SK-N-SH (cell line): ENCODE measurements around the gene ZNF777. TPM values are rescaled to one million over a fixed set of nuclear protein-coding genes. Genes with fewer than 3 reads are reported as not detected.

Source experiments
- CTCF ChIA-PET: fragments of 300-600, 350-600 bp; formaldehyde crosslinking; extraction: SDS; loops from one replicate; lab custom pipeline; 2021; lab: Yijun Ruan, JAX
- POLR2A ChIA-PET: fragments of 350-600 bp; sonication (Branson Sonifier 250); formaldehyde crosslinking; extraction: SDS; loops from one replicate; lab custom pipeline; 2020; ENCODE audit warnings: antibody characterized with exemption, inconsistent platforms; lab: Yijun Ruan, JAX
- DNase-seq: peaks from one replicate; pipeline ENCODE4 v3.0.0; 2012
- H2AFZ ChIP-seq: fragments of 200-600 bp; sonication (generic); 2 replicates; pipeline ENCODE4 v1.8.1; 2016; ENCODE audit warnings: antibody characterized with exemption, mild to moderate bottlenecking, low read depth
- H3F3A ChIP-seq: fragments of 200-600 bp; sonication (generic); replicated peaks from 2 replicates; pipeline ENCODE3; 2016; ENCODE audit warnings: antibody characterized with exemption, mild to moderate bottlenecking; ENCODE audit not compliant: insufficient read depth
- H3K27ac ChIP-seq, 2 experiments: fragments of 200-500 bp in 1 of 2; fragments of 200-600 bp in 1 of 2; sonication (Bioruptor generic) in 1 of 2; sonication (generic), shearing (Covaris generic) in 1 of 2; 2 replicates each; pipeline versions ENCODE4 v1.5.1 to v1.6.1; 2014 to 2016; ENCODE audit warnings: low read depth in 2 of 2, inconsistent platforms in 1 of 2, low read length in 1 of 2, mild to moderate bottlenecking in 1 of 2, mixed read lengths in 1 of 2
- H3K27me3 ChIP-seq: fragments of 200-600 bp; sonication (generic), shearing (Covaris generic); 2 replicates; pipeline ENCODE4 v1.6.1; 2016; ENCODE audit warnings: mixed run types; ENCODE audit not compliant: insufficient read depth
- H3K36me3 ChIP-seq, 2 experiments: fragments of 200-500 bp in 1 of 2; fragments of 200-600 bp in 1 of 2; sonication (Bioruptor generic) in 1 of 2; sonication (generic) in 1 of 2; replicated peaks in 1 of 2; 2 replicates each; pipeline versions ENCODE3 to v1.5.1; 2014 to 2016; ENCODE audit warnings: low read length in 1 of 2, mild to moderate bottlenecking in 1 of 2; ENCODE audit not compliant: insufficient read depth in 2 of 2, control insufficient read depth in 1 of 2
- H3K4me1 ChIP-seq, 2 experiments: fragments of 200-500 bp in 1 of 2; fragments of 200-600 bp in 1 of 2; sonication (Bioruptor generic) in 1 of 2; sonication (generic), shearing (Covaris generic) in 1 of 2; 2 replicates each; pipeline versions ENCODE4 v1.5.1 to v1.6.1; 2014 to 2016; ENCODE audit warnings: low read depth in 1 of 2, low read length in 1 of 2, mixed run types in 1 of 2; ENCODE audit not compliant: insufficient read depth in 2 of 2, control insufficient read depth in 1 of 2
- H3K4me2 ChIP-seq: fragments of 200-600 bp; sonication (generic), shearing (Covaris generic); 2 replicates; pipeline ENCODE4 v1.6.1; 2017; ENCODE audit warnings: mixed run types
- H3K4me3 ChIP-seq, 2 experiments: fragments of 200-500 bp in 1 of 2; fragments of 200-600 bp in 1 of 2; sonication (Bioruptor generic) in 1 of 2; sonication (generic), shearing (Covaris generic) in 1 of 2; 2 replicates each; pipeline versions ENCODE4 v1.5.1 to v1.8.1; 2014 to 2016; ENCODE audit warnings: low read depth in 2 of 2, inconsistent platforms in 1 of 2, low read length in 1 of 2, mild to moderate bottlenecking in 1 of 2, mixed read lengths in 1 of 2, moderate library complexity in 1 of 2
- H3K79me2 ChIP-seq: fragments of 200-600 bp; sonication (generic); 2 replicates; pipeline ENCODE4 v1.8.1; 2017; ENCODE audit warnings: mild to moderate bottlenecking; ENCODE audit not compliant: insufficient read depth
- H3K9ac ChIP-seq: fragments of 200-600 bp; sonication (generic); 2 replicates; pipeline ENCODE4 v1.6.1; 2017; ENCODE audit warnings: mixed run types
- H3K9me2 ChIP-seq: fragments of 200-600 bp; sonication (generic); 2 replicates; pipeline ENCODE4 v1.6.1; 2017; ENCODE audit warnings: mixed run types
- H3K9me3 ChIP-seq: fragments of 200-600 bp; sonication (generic); 2 replicates; pipeline ENCODE4 v1.6.1; 2017; ENCODE audit warnings: mixed run types, mild to moderate bottlenecking, moderate library complexity
- H4K20me1 ChIP-seq: fragments of 200-600 bp; sonication (generic); 2 replicates; pipeline ENCODE4 v1.6.1; 2017; ENCODE audit warnings: mild to moderate bottlenecking, mixed run types; ENCODE audit not compliant: insufficient read depth
- ELF1 ChIP-seq: IDR thresholded peaks from 2 replicates; pipeline ENCODE4 v1.4.0; 2012
- EP300 ChIP-seq, 2 experiments: IDR thresholded peaks; 2 replicates each; pipeline versions ENCODE4 v1.4.0 to v1.6.1; 2012; ENCODE audit warnings: borderline replicate concordance in 1 of 2, low read depth in 1 of 2, low read length in 1 of 2
- EZH2phosphoT487 ChIP-seq: fragments of 200-600 bp; sonication (generic); IDR thresholded peaks from 2 replicates; pipeline ENCODE4 v1.6.1; 2017; ENCODE audit warnings: low read depth, mixed run types, mild to moderate bottlenecking, antibody characterized with exemption, moderate library complexity, borderline replicate concordance
- GABPA ChIP-seq: IDR thresholded peaks from 2 replicates; pipeline ENCODE4 v1.4.0; 2012; ENCODE audit warnings: low read depth, mild to moderate bottlenecking
- MXI1 ChIP-seq: IDR thresholded peaks from 2 replicates; pipeline ENCODE4 v1.6.1; 2012; ENCODE audit warnings: mild to moderate bottlenecking, low read depth, low read length, improper control_type of control experiment
- NFIC ChIP-seq: IDR thresholded peaks from 2 replicates; pipeline ENCODE4 v1.4.0; 2012; ENCODE audit warnings: borderline replicate concordance
- NRF1 ChIP-seq: IDR thresholded peaks from 2 replicates; pipeline ENCODE4 v1.6.1; 2012; ENCODE audit warnings: low read depth, mild to moderate bottlenecking, low read length
- RXRA ChIP-seq: IDR thresholded peaks from 2 replicates; pipeline ENCODE4 v1.4.0; 2012; ENCODE audit warnings: low read depth, mild to moderate bottlenecking, borderline replicate concordance
- SIN3A ChIP-seq: IDR thresholded peaks from 2 replicates; pipeline ENCODE4 v1.6.1; 2012; ENCODE audit warnings: low read depth, mild to moderate bottlenecking, low read length, moderate library complexity, borderline replicate concordance
- SMC3 ChIP-seq: IDR thresholded peaks from 2 replicates; pipeline ENCODE4 v1.6.1; 2012; ENCODE audit warnings: low read depth, low read length, improper control_type of control experiment
- TAF1 ChIP-seq: IDR thresholded peaks from 2 replicates; pipeline ENCODE4 v1.6.1; 2012; ENCODE audit warnings: low read depth, mild to moderate bottlenecking, low read length, moderate library complexity, borderline replicate concordance
- YY1 ChIP-seq: IDR thresholded peaks from 2 replicates; pipeline ENCODE4 v1.4.0; 2012; ENCODE audit warnings: low read depth, mild to moderate bottlenecking
- WGBS: methylation state at CpG from one replicate; pipeline ENCODE4 v1.1.6; 2017; ENCODE audit warnings: low lambda C conversion rate; 5-methylcytosine and 5-hydroxymethylcytosine counted together
- polyA plus RNA-seq, 3 experiments: library from polyadenylated mRNA; depleted of rRNA; stranded (reverse); fragments of >200 nt; gene quantifications; 2 replicates each; pipeline ENCODE4 v1.2.3, GENCODE V29; 2012
- TF ChIP-seq, protein P1 (sequence below): IDR thresholded peaks from 2 replicates; pipeline ENCODE4 v1.4.0; 2012; ENCODE audit warnings: low read depth, borderline replicate concordance
- TF ChIP-seq, protein P2 (sequence below): IDR thresholded peaks from 2 replicates; pipeline ENCODE4; 2012
- TF ChIP-seq, protein P3 (sequence below): fragments of 150-350 bp; IDR thresholded peaks from 2 replicates; pipeline ENCODE4 v1.6.1; 2017; ENCODE audit warnings: antibody characterized with exemption, low read length, low read depth, borderline replicate concordance
- TF ChIP-seq, protein P4 (sequence below): IDR thresholded peaks from 2 replicates; pipeline ENCODE4 v1.4.0; 2012; ENCODE audit warnings: low read depth

ZNF777 gene
- polyA plus RNA-seq, 1 of the 3 experiments (the other 2 are of a cell fraction): 6.2 TPM

DNA sequence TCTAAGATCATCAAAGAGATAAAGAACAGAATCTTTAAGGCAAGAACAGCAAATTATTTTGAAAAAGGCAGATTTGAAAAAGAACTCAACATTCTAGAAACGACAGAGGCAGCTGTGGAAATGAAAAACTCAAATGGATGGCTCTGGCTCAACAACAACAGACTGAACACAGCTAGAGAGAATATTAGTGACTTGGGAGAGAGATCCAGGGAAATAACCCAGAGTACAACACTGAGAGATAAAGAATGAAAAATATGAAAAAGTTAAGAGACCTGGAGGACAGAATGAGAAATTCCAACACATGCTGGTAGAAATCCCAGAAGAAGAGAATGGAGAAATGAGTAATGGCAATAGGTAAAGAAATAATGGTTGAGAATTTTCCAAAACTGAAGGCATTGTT, 17.9 kb upstream of the ZNF777 start:
- no peaks in the 10 kb centered on the region for H3F3A ChIP-seq
- DNase-seq: no peak
- no peak overlapping the region for H3K9ac ChIP-seq
- ChIA-PET CTCF (no interaction called here), POLR2A (no interaction called here)
- H3K36me3 ChIP-seq: peaks cover 73 to 79% of the 10 kb centered on the region in 2 experiments
- H3K79me2 ChIP-seq: peaks cover 16% of the 10 kb centered on the region
- no peaks in the 10 kb centered on the region for H3K27me3 ChIP-seq
- H3K9me3 ChIP-seq: no peaks in the 10 kb centered on the region
- 95% methylated on average over 1 of the region's 1 CpG for WGBS
- no peak overlapping the region for H2AFZ ChIP-seq
- no peak overlapping the region for H3K4me3 ChIP-seq
- TF ChIP-seq, protein P1, sequence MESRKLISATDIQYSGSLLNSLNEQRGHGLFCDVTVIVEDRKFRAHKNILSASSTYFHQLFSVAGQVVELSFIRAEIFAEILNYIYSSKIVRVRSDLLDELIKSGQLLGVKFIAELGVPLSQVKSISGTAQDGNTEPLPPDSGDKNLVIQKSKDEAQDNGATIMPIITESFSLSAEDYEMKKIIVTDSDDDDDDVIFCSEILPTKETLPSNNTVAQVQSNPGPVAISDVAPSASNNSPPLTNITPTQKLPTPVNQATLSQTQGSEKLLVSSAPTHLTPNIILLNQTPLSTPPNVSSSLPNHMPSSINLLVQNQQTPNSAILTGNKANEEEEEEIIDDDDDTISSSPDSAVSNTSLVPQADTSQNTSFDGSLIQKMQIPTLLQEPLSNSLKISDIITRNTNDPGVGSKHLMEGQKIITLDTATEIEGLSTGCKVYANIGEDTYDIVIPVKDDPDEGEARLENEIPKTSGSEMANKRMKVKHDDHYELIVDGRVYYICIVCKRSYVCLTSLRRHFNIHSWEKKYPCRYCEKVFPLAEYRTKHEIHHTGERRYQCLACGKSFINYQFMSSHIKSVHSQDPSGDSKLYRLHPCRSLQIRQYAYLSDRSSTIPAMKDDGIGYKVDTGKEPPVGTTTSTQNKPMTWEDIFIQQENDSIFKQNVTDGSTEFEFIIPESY: no peak
- TF ChIP-seq SIN3A: no peak
- TF ChIP-seq TAF1: no peak
- TF ChIP-seq GABPA: no peak
- TF ChIP-seq, protein P2, sequence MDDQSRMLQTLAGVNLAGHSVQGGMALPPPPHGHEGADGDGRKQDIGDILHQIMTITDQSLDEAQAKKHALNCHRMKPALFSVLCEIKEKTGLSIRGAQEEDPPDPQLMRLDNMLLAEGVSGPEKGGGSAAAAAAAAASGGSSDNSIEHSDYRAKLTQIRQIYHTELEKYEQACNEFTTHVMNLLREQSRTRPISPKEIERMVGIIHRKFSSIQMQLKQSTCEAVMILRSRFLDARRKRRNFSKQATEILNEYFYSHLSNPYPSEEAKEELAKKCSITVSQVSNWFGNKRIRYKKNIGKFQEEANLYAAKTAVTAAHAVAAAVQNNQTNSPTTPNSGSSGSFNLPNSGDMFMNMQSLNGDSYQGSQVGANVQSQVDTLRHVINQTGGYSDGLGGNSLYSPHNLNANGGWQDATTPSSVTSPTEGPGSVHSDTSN: no peak
- TF ChIP-seq NFIC: no peak
- TF ChIP-seq EP300 (IDR thresholded peaks at IDR 0.05; ENCODE audit: borderline replicate concordance in 1 of 2, low read depth in 1 of 2, low read length in 1 of 2): no peak
- no peak for TF ChIP-seq ELF1
- no peak for TF ChIP-seq RXRA
- no peak for TF ChIP-seq NRF1
- no peak for TF ChIP-seq EZH2phosphoT487
- no peak for TF ChIP-seq SMC3
- no peak for TF ChIP-seq YY1
- TF ChIP-seq, protein P3, sequence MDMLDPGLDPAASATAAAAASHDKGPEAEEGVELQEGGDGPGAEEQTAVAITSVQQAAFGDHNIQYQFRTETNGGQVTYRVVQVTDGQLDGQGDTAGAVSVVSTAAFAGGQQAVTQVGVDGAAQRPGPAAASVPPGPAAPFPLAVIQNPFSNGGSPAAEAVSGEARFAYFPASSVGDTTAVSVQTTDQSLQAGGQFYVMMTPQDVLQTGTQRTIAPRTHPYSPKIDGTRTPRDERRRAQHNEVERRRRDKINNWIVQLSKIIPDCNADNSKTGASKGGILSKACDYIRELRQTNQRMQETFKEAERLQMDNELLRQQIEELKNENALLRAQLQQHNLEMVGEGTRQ: no peak
- TF ChIP-seq MXI1: no peak
- TF ChIP-seq, protein P4, sequence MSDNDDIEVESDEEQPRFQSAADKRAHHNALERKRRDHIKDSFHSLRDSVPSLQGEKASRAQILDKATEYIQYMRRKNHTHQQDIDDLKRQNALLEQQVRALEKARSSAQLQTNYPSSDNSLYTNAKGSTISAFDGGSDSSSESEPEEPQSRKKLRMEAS: no peak
- no peaks in the 10 kb centered on the region for H3K9me2 ChIP-seq
- 0 out of 2 replicates have a peak, but pooled peaks cover 3% of the 10 kb centered on the region for H4K20me1 ChIP-seq
- no peak overlapping the region for H3K4me2 ChIP-seq
- H3K27ac ChIP-seq: no peak overlapping the region
- no peaks in the 10 kb centered on the region for H3K4me1 ChIP-seq
